A549 (cell line): ENCODE measurements around the gene SMAD5.

Source experiments
- CTCF ChIP-seq: fragments of >200 bp; sonication (Bioruptor Twin); formaldehyde crosslinking; IDR thresholded peaks from 3 replicates; pipeline ENCODE4 v1.5.1; 2016
- EP300 ChIP-seq, 2 experiments: fragments of >200 bp; sonication (Bioruptor Twin); formaldehyde crosslinking; IDR thresholded peaks; 2 replicates in 1 of 2; 3 replicates in 1 of 2; pipeline ENCODE4 v1.6.1; 2016 to 2017
- ESRRA ChIP-seq: fragments of 150-350 bp; IDR thresholded peaks from 2 replicates; pipeline ENCODE4 v1.6.1; 2014; ENCODE audit warnings: mild to moderate bottlenecking, low read length, borderline replicate concordance
- JUNB ChIP-seq: fragments of >200 bp; sonication (Bioruptor Twin); formaldehyde crosslinking; IDR thresholded peaks from 2 replicates; pipeline ENCODE4 v1.6.1; 2016
- KDM5A ChIP-seq: fragments of 200-600 bp; sonication (generic); IDR thresholded peaks from 2 replicates; pipeline ENCODE4 v1.6.1; 2016; ENCODE audit warnings: antibody characterized with exemption, mild to moderate bottlenecking
- PHF8 ChIP-seq: fragments of 200-600 bp; sonication (generic); IDR thresholded peaks from 2 replicates; pipeline ENCODE4 v1.6.1; 2016; ENCODE audit warnings: low read depth, mild to moderate bottlenecking, antibody characterized with exemption, moderate library complexity, borderline replicate concordance
- POLR2A ChIP-seq: IDR thresholded peaks from 2 replicates; pipeline ENCODE4 v1.6.1; 2012; ENCODE audit warnings: mild to moderate bottlenecking, low read length
- TFCP2L1 ChIP-seq: fragments of 250-450 bp; sonication (Bioruptor Pico); IDR thresholded peaks from 2 replicates; pipeline ENCODE4 v1.5.0; 2021; ENCODE audit warnings: mild to moderate bottlenecking

DNA sequence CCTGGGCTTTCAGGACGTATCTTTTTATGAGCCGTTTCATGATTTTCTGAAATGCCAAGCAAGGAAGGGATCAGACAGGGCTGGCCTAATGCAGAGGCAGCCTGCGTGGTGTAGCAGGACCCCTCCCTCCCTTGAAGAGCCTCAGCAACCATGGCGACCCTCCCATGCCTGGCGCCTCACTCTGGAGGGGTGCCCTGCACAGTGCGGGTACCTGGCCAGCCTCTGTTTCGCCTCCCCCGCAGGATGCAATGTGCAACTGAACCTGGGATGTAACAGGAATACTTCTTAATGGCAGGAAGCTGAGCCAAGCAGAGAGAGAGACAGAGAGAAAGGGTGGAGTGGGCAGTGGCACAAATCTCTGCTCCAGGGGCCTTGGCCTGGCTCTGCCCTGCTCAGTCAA, 83.6 kb downstream of the SMAD5 start:
- TF ChIP-seq CTCF (no peak), TFCP2L1 (no peak), KDM5A (no peak), PHF8 (no peak), EP300 (IDR thresholded peaks at IDR 0.05) (no peak), ESRRA (no peak), POLR2A (no peak), JUNB (no peak)
